ENCODE measurements around the gene ATG5. TPM values are rescaled to one million over a fixed set of nuclear protein-coding genes. Genes with fewer than 3 reads are reported as not detected.

ATG5 gene
- polyA plus RNA-seq, 1 donor from 2014 or later: 45.5 TPM

DNA sequence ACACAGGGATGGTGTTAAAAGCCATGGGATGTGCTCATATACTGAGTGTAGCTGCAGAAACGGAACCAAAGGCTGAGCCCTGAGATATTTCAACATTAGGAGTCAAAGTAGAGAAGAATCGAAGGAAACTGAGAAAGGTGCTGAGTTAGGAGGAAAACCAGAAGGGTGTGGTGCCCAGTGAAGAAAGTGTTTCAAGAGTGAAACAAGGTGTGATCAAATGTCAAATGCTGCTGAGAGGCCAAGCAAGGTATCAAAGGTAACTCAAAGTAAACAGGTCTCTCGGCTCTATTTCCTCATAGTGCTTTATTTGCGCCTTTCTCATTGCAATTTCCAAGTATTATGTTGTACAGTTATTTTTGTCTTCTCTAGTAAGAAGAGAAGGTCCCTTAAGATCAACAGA, 145.4 kb downstream of the ATG5 start:
- Histone ChIP-seq H3K4me3 (ENCODE audit: low read length) (no peak overlapping the region), H3K9ac (ENCODE audit: low read length) (no peak overlapping the region), H3K9me3 (ENCODE audit: low read length) (no peaks in the 10 kb centered on the region), H3F3A (ENCODE audit: insufficient read depth, low read length, poor library complexity, severe bottlenecking) (no peaks in the 10 kb centered on the region), H3K4me2 (ENCODE audit: low read length) (no peak overlapping the region), H3K36me3 (ENCODE audit: insufficient read depth, low read length) (no peaks in the 10 kb centered on the region), H3K9me2 (ENCODE audit: insufficient read depth, low read length) (no peaks in the 10 kb centered on the region), H4K20me1 (ENCODE audit: insufficient read depth) (no peaks in the 10 kb centered on the region), H3K27ac (ENCODE audit: low read length) (no peak overlapping the region), H3K79me2 (replicated peaks; ENCODE audit: insufficient read depth, low read length) (no peaks in the 10 kb centered on the region), H2AFZ (ENCODE audit: low read depth, low read length) (no peak overlapping the region), H3K27me3 (ENCODE audit: insufficient read depth, low read depth, low read length) (no peaks in the 10 kb centered on the region)
- no peak for TF ChIP-seq TAF1 (IDR thresholded peaks at IDR 0.05; ENCODE audit: low read depth)
- no peak for TF ChIP-seq EP300 (conservative IDR thresholded peaks at IDR 0.05; ENCODE audit: poor library complexity, severe bottlenecking)
- TF ChIP-seq EZH2 (IDR thresholded peaks at IDR 0.05; ENCODE audit: borderline replicate concordance, insufficient read depth, low read length, poor library complexity, severe bottlenecking): no peak
- no peak for TF ChIP-seq MXI1 (conservative IDR thresholded peaks at IDR 0.05; ENCODE audit: poor library complexity, severe bottlenecking)
- TF ChIP-seq SMC3 (conservative IDR thresholded peaks at IDR 0.05; ENCODE audit: poor library complexity): no peak
- TF ChIP-seq CTCF (IDR thresholded peaks at IDR 0.05; ENCODE audit: poor library complexity, severe bottlenecking): no peak
- no peak for TF ChIP-seq RAD21 (conservative IDR thresholded peaks at IDR 0.05)
- TF ChIP-seq POLR2AphosphoS5 (IDR thresholded peaks at IDR 0.05): no peak
- no peak for TF ChIP-seq REST (IDR thresholded peaks at IDR 0.05; ENCODE audit: borderline replicate concordance)

DNA sequence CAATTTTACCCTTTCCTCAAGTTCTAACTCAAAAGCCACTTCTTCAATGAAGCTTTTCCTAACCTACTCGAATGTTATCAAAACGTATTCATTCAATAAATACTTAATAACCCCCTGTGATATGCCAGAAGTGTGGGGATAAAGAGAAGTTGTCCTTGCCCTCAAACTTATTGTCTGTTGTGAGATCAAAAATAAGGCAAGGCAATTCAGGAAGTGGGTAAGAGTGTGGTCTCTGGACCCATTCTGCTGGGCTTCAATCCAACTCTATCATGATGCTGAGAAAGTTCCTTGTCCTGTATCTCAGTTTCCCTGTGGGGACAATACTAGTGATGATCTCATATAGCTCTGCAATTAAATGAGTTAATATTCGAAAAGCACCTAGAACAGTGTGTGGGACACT, 146.7 kb downstream of the ATG5 start:
- Histone ChIP-seq H3K4me2 (ENCODE audit: low read length) (no peak overlapping the region), H3K4me3 (ENCODE audit: low read length) (no peak overlapping the region), H3K9me3 (ENCODE audit: low read length) (no peaks in the 10 kb centered on the region), H3K9me2 (ENCODE audit: insufficient read depth, low read length) (no peaks in the 10 kb centered on the region), H4K20me1 (ENCODE audit: insufficient read depth) (no peaks in the 10 kb centered on the region), H3F3A (ENCODE audit: insufficient read depth, low read length, poor library complexity, severe bottlenecking) (no peaks in the 10 kb centered on the region), H3K27ac (ENCODE audit: low read length) (no peak overlapping the region), H3K27me3 (ENCODE audit: insufficient read depth, low read depth, low read length) (no peaks in the 10 kb centered on the region), H3K36me3 (ENCODE audit: insufficient read depth, low read length) (no peaks in the 10 kb centered on the region), H3K9ac (ENCODE audit: low read length) (no peak overlapping the region), H2AFZ (ENCODE audit: low read depth, low read length) (no peak overlapping the region), H3K79me2 (replicated peaks; ENCODE audit: insufficient read depth, low read length) (no peaks in the 10 kb centered on the region)
- no peak for TF ChIP-seq EP300 (conservative IDR thresholded peaks at IDR 0.05; ENCODE audit: poor library complexity, severe bottlenecking)
- no peak for TF ChIP-seq SMC3 (conservative IDR thresholded peaks at IDR 0.05; ENCODE audit: poor library complexity)
- no peak for TF ChIP-seq REST (IDR thresholded peaks at IDR 0.05; ENCODE audit: borderline replicate concordance)

Measured in neural cell (in vitro differentiated cells).